HG02588 (cell line): ENCODE measurements around the gene SH2D7.

Source experiments
- ATAC-seq: cut with Tn5 transposase; IDR thresholded peaks from one replicate; pipeline ENCODE4 v1.9.1; 2021; ENCODE audit warnings: mild to moderate bottlenecking, moderate library complexity; ENCODE audit not compliant: unreplicated experiment

Gene SH2D7

DNA sequence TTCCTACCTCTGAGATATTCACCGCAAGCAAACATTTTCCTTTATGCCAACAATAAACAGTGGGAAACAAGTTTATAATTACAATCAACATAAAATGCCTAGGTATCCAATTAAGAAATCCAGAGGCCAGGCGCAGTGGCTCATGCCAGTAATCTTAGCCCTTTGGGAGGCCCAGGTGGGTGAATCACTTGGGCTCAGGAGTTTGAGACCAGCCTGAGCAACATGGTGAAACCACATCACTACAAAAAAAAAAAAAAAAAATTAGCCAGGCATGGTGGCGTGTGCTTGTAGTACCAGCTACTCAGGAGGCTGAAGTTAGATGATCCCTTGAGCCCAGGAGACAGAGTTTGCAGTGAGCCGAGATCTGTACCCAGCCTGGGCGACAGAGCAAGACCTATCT lies 32.1 kb upstream of the SH2D7 start:
- ATAC-seq: no peak

DNA sequence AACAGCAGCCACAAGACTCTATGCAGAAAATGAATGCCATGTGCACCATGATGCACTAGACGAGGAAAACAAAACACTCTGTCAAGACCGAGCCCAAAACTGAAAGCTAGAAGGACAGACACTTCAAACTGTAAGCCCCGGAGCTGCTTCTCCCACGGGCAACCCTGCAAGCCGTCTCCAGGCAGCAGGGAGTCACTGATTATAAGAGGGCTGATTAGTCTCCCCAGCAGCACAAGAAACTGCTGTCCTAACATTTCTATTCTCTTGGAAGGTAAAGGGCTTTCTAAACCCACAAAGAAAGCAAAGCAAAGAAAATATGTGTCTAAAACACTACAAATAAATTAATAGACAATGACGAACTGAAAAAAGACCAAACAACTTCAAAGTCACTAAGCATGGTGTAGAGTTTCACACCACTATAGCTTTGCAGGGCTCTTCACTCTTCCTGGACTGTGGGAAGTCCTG lies 30.4 kb upstream of the SH2D7 start:
- ATAC-seq: no peak

GRCh38 chr15:78063217-78063616 lies 29.1 kb upstream of the SH2D7 start:
- no peak for ATAC-seq

DNA sequence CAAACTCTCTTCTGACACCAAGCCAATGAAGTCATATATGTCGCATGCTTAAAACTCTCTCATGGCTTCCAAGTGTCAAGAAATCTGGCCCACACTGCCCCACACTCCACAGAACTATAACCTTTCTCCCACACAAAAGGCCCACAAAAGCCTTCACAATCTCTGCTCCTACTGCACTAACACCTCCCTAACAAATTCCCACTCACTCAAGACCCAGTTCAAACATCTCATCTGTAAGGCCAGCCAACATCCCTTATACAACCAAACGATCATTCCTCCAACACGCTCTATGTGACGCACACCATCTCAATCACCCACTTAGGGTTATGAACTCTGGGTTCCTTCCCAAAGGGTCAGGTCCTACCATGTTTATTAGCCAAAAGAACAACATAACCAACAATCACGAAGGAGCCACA lies 28.4 kb upstream of the SH2D7 start:
- no peak for ATAC-seq

DNA sequence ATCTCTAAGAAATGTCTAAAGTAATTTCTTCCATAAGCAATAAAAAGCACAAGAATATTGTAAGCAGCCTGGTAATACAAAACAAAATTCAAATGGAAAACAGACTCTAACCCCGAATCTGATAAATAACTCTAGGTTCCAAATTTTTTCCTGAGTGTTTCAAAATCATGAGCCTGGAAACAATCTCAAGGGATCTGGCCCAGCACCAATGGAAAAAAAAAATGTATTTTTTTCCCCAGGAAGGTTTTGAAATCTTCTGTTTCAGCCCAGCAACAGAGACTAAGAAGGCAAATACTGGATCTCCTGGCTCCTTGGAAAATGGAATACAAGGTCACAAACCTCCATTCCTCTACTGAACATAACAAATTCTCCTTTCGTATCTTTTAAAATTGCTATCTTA lies 27.8 kb upstream of the SH2D7 start:
- no peak for ATAC-seq

- no peak for ATAC-seq
Measured at GRCh38 chr15:78065284-78065872, 27.0 kb upstream of the SH2D7 start.

GRCh38 chr15:78065973-78066946 lies 26.1 kb upstream of the SH2D7 start:
- ATAC-seq: peak; percentile 63

DNA sequence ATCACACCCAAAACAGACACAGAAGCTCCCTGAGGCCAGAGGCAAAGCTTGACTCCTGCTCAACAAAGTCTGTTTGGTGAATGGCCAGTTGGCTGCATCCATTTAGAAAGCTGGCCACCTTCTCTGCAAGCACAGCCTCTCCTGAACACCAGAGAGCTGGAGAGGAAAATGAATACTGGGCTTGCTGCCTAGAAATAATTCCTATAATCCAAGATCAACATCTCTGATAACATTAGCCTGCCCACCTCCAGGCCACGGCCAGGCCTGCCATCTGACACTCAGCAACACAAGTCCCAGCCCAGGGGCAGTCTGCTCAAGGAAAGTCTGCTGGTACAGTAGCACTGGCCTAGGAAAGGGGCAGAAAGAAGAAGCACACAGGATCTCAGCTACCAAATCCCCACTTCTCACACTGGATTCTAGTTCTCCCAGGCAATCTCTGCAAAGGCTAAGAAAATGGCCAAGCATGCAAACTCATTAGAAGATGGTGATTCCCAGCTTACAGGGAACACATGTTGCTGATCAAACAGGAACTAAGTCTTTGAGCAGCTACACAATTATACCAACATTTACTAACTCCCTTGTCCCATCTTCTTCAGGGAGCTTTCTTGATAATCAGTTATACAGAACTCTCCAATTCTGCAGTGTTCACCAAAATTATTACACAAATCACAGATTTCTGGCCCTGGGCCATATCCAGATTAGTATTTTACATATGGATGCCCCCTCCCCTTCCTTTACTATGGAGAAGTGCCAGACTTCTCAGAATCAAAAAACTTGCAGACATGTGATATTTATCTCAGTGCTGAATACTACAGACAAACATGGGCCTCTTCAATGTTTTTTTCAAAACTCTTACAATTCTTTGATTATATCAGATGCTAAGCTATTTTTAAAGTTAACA lies 24.8 kb upstream of the SH2D7 start:
- no peak for ATAC-seq

DNA sequence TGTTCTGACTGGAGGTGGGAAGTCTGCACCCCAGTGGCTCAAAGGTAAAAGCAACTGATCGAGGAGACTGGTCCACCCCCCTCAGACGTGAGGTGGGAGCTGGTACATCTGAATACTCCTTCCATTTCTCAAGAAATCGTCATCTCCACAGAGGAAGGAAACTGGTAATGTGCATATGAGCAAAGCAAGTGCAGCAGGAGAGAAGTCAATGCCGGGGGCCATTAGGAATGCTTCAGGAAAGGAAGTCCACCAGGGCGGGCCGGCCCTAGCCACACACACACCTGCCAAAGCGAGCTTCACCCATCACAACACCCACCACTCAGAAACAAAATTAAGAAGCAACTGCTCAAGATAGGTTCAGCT lies 23.3 kb upstream of the SH2D7 start:
- ATAC-seq: peak; percentile 8

GRCh38 chr15:78069462-78070029 lies 22.8 kb upstream of the SH2D7 start:
- no peak for ATAC-seq

DNA sequence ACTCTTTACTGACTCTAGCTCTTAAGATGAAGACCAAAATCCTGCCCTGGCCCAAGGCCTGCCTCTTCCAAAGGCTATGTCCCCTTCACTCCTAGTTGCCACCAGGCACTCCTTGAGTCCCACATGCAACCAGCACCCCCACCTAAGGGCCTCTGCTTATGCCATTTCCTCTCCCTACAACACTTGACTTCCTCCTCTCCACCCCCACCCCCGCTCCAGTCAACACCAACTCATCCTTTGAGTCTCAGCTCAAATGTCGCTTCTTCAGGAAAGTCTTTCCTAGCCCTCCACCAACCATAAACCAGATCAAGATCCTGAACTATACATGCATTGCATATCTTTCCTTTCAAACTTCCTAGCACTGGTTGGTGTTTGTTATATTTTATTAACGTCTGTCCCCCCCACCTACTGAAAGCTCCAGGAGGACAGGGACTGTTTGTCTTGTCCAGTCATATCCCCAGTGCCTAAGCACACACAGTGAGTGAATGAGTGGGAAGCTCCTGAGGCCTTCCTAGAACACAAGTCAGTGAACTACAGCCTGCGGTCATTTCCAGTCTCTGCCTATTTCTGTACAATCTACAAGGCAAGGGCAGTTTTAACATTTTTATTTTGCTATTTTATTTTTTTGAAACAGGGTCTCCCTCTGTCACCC lies 22.2 kb upstream of the SH2D7 start:
- ATAC-seq: no peak

DNA sequence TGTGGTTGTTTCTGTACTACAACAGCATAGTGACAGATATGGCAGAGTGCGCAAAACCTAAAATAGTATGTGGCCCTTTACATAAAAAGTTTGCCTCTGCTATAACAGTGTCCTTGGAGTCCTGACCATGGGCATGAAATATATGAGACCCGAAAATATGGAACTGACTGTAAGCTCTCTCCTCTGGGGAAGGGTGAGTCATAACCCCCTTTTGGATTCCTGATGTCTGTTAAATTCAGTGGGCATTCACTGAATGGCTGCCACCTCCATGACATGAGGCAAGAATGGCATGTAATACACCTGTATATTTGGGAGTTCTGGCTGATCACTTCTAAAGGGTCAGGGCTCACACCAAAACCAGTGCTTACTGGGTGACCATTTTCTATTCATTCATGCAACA lies 21.0 kb upstream of the SH2D7 start:
- no peak for ATAC-seq

GRCh38 chr15:78072080-78072892 lies 20.1 kb upstream of the SH2D7 start:
- ATAC-seq: no peak

DNA sequence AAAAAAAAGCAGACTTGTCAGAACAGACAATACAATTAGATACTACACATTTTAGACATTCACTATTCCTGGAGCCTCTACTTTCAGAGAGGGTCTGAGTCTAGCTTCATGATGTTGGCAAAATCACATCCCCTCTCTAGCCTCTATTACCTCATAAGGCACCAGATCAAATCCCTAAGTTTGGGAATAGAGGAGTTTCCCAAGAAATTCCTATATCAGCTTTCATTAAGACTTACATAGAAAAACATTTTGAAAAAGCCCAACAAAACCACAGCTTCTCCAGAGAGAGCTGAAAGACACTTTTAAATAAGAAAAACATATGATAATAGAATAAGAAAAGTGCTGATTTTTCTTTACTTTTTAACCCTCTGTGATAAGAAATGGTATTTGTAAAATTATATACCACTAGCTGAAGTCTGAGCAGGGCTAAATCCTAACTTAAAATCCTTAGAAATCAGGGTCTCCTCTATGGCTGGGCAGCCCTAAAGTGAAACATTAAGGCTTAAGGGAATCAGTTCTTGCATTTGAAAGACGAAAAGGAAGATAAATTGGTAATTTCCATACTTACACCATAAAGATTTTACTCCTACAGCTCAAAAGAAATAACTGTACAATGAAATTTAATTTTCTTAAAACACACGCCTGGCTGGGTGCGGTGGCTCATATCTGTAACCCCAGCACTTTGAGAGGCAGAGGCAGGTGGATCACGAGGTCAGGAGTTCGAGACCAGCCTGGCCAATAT lies 19.1 kb upstream of the SH2D7 start:
- ATAC-seq: no peak

GRCh38 chr15:78075490-78076230 lies 16.7 kb upstream of the SH2D7 start:
- no peak for ATAC-seq

DNA sequence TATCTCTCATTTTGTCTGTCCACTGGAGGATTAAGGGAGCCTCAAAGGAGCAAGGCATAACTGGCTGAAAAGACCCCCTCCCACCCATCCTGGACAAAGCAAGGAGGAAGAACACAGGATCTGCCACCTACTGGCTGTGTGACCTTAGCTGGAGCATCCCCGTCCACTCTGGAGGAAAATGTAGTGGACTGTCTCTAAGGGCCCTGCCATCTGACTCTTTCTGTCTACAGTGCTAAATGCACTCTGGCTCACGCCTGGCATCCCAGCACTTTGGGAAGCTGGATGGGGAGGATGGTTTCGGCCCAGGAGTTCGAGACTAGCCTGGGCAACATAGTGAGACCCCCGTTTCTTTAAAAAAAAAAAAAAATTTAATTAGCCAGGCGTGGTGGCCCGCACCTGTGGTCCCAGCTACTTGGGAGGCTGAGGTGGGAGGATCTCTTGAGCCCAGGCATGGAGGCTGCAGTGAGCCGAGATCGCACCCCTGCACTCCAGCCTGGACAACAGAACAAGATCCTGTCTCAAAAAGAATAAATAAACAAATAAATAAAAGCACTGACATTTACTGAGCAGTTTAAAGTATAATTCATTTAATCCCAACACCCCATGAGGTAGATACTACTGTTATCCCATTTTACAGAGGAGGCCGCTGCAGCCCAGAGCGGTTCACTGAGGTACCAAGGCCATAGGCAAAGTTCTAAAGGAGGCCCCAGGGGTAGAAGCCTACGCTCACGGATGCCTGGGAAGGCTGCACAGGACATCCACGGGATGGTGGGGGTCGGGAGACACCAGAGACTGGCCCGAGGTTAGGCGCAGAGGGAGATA lies 15.9 kb upstream of the SH2D7 start:
- ATAC-seq: no peak
